DMS114 treated with DMSO at 0.1 percent for 48 hours (cell line): Measurements from ENCODE around the gene CHST11.

Experiments used
- DNase-seq: peaks from one replicate; lab custom pipeline; 2025; ENCODE audit not compliant: unreplicated experiment; lab: John Stamatoyannopoulos, UW

Gene CHST11

GRCh38 chr12:104748356-104748755, 291.6 kb downstream of the CHST11 start:
- DNase-seq, result no peak

GRCh38 chr12:104748790-104749189, 292.0 kb downstream of the CHST11 start:
- DNase-seq, result no peak

GRCh38 chr12:104749545-104749944, 292.8 kb downstream of the CHST11 start:
- DNase-seq, result no peak

- DNase-seq, result no peak
These were observed 293.3 kb downstream of the CHST11 start for GRCh38 chr12:104750061-104750460.

- no peak for DNase-seq
These were observed 294.4 kb downstream of the CHST11 start for GRCh38 chr12:104751120-104751519.

GRCh38 chr12:104751594-104751993, 294.8 kb downstream of the CHST11 start:
- no peak for DNase-seq

GRCh38 chr12:104752016-104752415, 295.3 kb downstream of the CHST11 start:
- no peak for DNase-seq

- DNase-seq, result no peak
These were observed 296.1 kb downstream of the CHST11 start for GRCh38 chr12:104752881-104753280.

- DNase-seq, result no peak
These were observed 300.2 kb downstream of the CHST11 start for GRCh38 chr12:104756901-104757300.

- no peak for DNase-seq
These were observed 302.0 kb downstream of the CHST11 start for GRCh38 chr12:104758771-104759170.

GRCh38 chr12:104761091-104761490, 304.3 kb downstream of the CHST11 start:
- no peak for DNase-seq

GRCh38 chr12:104761611-104762010, 304.9 kb downstream of the CHST11 start:
- no peak for DNase-seq

- DNase-seq, result no peak
These were observed 306.5 kb downstream of the CHST11 start for GRCh38 chr12:104763168-104763805.

- no peak for DNase-seq
These were observed 307.7 kb downstream of the CHST11 start for GRCh38 chr12:104764225-104765091.

- no peak for DNase-seq
These were observed 310.5 kb downstream of the CHST11 start for GRCh38 chr12:104767261-104767660.

GRCh38 chr12:104768033-104768432, 311.3 kb downstream of the CHST11 start:
- no peak for DNase-seq

GRCh38 chr12:104769144-104769561, 312.4 kb downstream of the CHST11 start:
- DNase-seq, result no peak

GRCh38 chr12:104772336-104772735, 315.6 kb downstream of the CHST11 start:
- DNase-seq, result no peak

- DNase-seq, result no peak
These were observed 319.0 kb downstream of the CHST11 start for GRCh38 chr12:104775731-104776231.

GRCh38 chr12:104779134-104779533, 322.4 kb downstream of the CHST11 start:
- DNase-seq, result no peak

GRCh38 chr12:104782296-104782695, 325.5 kb downstream of the CHST11 start:
- DNase-seq, result no peak

GRCh38 chr12:104784592-104784991, 327.8 kb downstream of the CHST11 start:
- DNase-seq, result no peak
